ENCODE data around the gene IDH3B. TPM values are rescaled to one million over a fixed set of nuclear protein-coding genes. Genes with fewer than 3 reads are reported as not detected.

The IDH3B gene
- total RNA-seq, 2 donors from 2014 or later, result 89.9 to 91.7 TPM

- no peaks in the 10 kb centered on the region for H3K36me3 ChIP-seq (ENCODE audit: control insufficient read depth, insufficient read depth, low read length)
- Mint-ChIP-seq H3K27ac (no peak overlapping the region), H3K36me3 (ENCODE audit: low read depth) (no peaks in the 10 kb centered on the region), H3K4me3 (no peak overlapping the region), H3K4me1 (peaks cover 2% of the 10 kb centered on the region), H3K27me3 (ENCODE audit: insufficient read depth) (peaks cover 53% of the 10 kb centered on the region), H3K9me3 (no peaks in the 10 kb centered on the region)
- WGBS, 2 experiments (ENCODE audit: insufficient coverage in 1 of 2, insufficient read length in 1 of 2), result 24 to 44% methylated on average over 3 of the region's 4 CpGs
- H3K9ac ChIP-seq (ENCODE audit: extremely low read depth, low read length, poor library complexity, severe bottlenecking), result no peak overlapping the region
- peaks cover 41% of the 10 kb centered on the region for H3K27me3 ChIP-seq (ENCODE audit: control insufficient read depth, insufficient read depth, low read length, poor library complexity, severe bottlenecking)
- H3K4me1 ChIP-seq (ENCODE audit: control insufficient read depth, insufficient read depth, low read length), result no peaks in the 10 kb centered on the region
- peak; percentile 70 for TF ChIP-seq CTCF (conservative IDR thresholded peaks at IDR 0.05)
- no peak overlapping the region for H3K27ac ChIP-seq (ENCODE audit: low read depth, low read length)
- H3K4me3 ChIP-seq (ENCODE audit: low read length), result no peak overlapping the region
- peak; percentile 80 for DNase-seq
- no peaks in the 10 kb centered on the region for H3K9me3 ChIP-seq (ENCODE audit: control insufficient read depth, low read length)
Observed at GRCh38 chr20:2671977-2672376, 8.0 kb upstream of the IDH3B start.

- Histone ChIP-seq H3K27me3 (ENCODE audit: control insufficient read depth, insufficient read depth, low read length, poor library complexity, severe bottlenecking) (peaks cover 20% of the 10 kb centered on the region), H3K36me3 (ENCODE audit: control insufficient read depth, insufficient read depth, low read length) (peaks cover 35% of the 10 kb centered on the region), H3K9me3 (ENCODE audit: control insufficient read depth, low read length) (no peaks in the 10 kb centered on the region), H3K9ac (ENCODE audit: extremely low read depth, low read length, poor library complexity, severe bottlenecking) (peak overlapping the region; percentile 61), H3K4me3 (ENCODE audit: low read length) (peak overlapping the region; percentile 97), H3K27ac (ENCODE audit: low read depth, low read length) (no peak overlapping the region), H3K4me1 (ENCODE audit: control insufficient read depth, insufficient read depth, low read length) (no peaks in the 10 kb centered on the region)
- TF ChIP-seq CTCF (conservative IDR thresholded peaks at IDR 0.05), result no peak
- H3K27ac Mint-ChIP-seq, result peak overlapping the region; percentile 95
- 4 to 11% methylated on average over 5 to 13 of the region's 13 CpGs for WGBS, 2 experiments (ENCODE audit: insufficient coverage in 1 of 2, insufficient read length in 1 of 2)
- H3K27me3 Mint-ChIP-seq (ENCODE audit: insufficient read depth), result peaks cover 19% of the 10 kb centered on the region
- H3K4me3 Mint-ChIP-seq, result peak overlapping the region; percentile 83
- no peaks in the 10 kb centered on the region for H3K9me3 Mint-ChIP-seq
- DNase-seq, result no peak
- peaks cover 37% of the 10 kb centered on the region for H3K36me3 Mint-ChIP-seq (ENCODE audit: low read depth)
- H3K4me1 Mint-ChIP-seq, result peaks cover 6% of the 10 kb centered on the region
Observed at GRCh38 chr20:2663364-2663886, 591 bp downstream of the IDH3B start.

- H3K9ac ChIP-seq (ENCODE audit: extremely low read depth, low read length, poor library complexity, severe bottlenecking), result no peak overlapping the region
- no peak overlapping the region for H3K4me3 Mint-ChIP-seq
- peaks cover 74% of the 10 kb centered on the region for H3K36me3 ChIP-seq (ENCODE audit: control insufficient read depth, insufficient read depth, low read length)
- no peak overlapping the region for H3K4me3 ChIP-seq (ENCODE audit: low read length)
- 95% methylated on average over 7 to 10 of the region's 10 CpGs for WGBS, 2 experiments (ENCODE audit: insufficient coverage in 1 of 2, insufficient read length in 1 of 2)
- H3K4me1 Mint-ChIP-seq, result peaks cover 7% of the 10 kb centered on the region
- no peak overlapping the region for H3K27ac ChIP-seq (ENCODE audit: low read depth, low read length)
- no peaks in the 10 kb centered on the region for H3K9me3 ChIP-seq (ENCODE audit: control insufficient read depth, low read length)
- H3K9me3 Mint-ChIP-seq, result no peaks in the 10 kb centered on the region
- no peaks in the 10 kb centered on the region for H3K27me3 Mint-ChIP-seq (ENCODE audit: insufficient read depth)
- peaks cover 75% of the 10 kb centered on the region for H3K36me3 Mint-ChIP-seq (ENCODE audit: low read depth)
- peak overlapping the region; percentile 3 for H3K27ac Mint-ChIP-seq
- no peak for DNase-seq
- H3K4me1 ChIP-seq (ENCODE audit: control insufficient read depth, insufficient read depth, low read length), result peaks cover 4% of the 10 kb centered on the region
- H3K27me3 ChIP-seq (ENCODE audit: control insufficient read depth, insufficient read depth, low read length, poor library complexity, severe bottlenecking), result no peaks in the 10 kb centered on the region
- no peak for TF ChIP-seq CTCF (conservative IDR thresholded peaks at IDR 0.05)
Observed at GRCh38 chr20:2659547-2659946, 4.5 kb downstream of the IDH3B start.
